K562 (cell line): ENCODE measurements around the gene TENM4.

Experiments
- ARNT ChIP-seq, 2 experiments: fragments of 450-650 bp; IDR thresholded peaks; 2 replicates each; pipeline ENCODE4 v1.6.1; 2016; ENCODE audit warnings: mild to moderate bottlenecking in 1 of 2
- LARP7 ChIP-seq: fragments of 450-650 bp; IDR thresholded peaks from 2 replicates; pipeline ENCODE4 v1.6.1; 2016
- POLR2A ChIP-seq: fragments of 450-650 bp; conservative IDR thresholded peaks from 2 replicates; pipeline ENCODE4 v1.6.1; 2016
- RNF2 ChIP-seq: sonication (generic); IDR thresholded peaks from 2 replicates; pipeline ENCODE4 v1.6.1; 2016
- YY1 ChIP-seq, 3 experiments: IDR thresholded peaks; 2 replicates each; pipeline ENCODE4 v1.6.1; 2011; ENCODE audit warnings: low read length in 2 of 3, mild to moderate bottlenecking in 2 of 3, moderate library complexity in 2 of 3, borderline replicate concordance in 1 of 3, control low read depth in 1 of 3, low read depth in 1 of 3; ENCODE audit not compliant: insufficient read depth in 3 of 3, insufficient replicate concordance in 2 of 3, control insufficient read depth in 1 of 3, insufficient read length in 1 of 3; ENCODE audit errors: extremely low read depth in 1 of 3
- ZFX ChIP-seq: sonication (generic); formaldehyde crosslinking; IDR thresholded peaks from 2 replicates; pipeline ENCODE4 v1.8.0; 2022; ENCODE audit warnings: mild to moderate bottlenecking, missing genetic modification reagents, moderate library complexity
- ZNF318 ChIP-seq, 2 experiments: fragments of 450-650 bp; IDR thresholded peaks; 2 replicates each; pipeline ENCODE4 v1.6.1; 2016; ENCODE audit warnings: mild to moderate bottlenecking in 2 of 2, borderline replicate concordance in 1 of 2, low read depth in 1 of 2, moderate library complexity in 1 of 2

DNA sequence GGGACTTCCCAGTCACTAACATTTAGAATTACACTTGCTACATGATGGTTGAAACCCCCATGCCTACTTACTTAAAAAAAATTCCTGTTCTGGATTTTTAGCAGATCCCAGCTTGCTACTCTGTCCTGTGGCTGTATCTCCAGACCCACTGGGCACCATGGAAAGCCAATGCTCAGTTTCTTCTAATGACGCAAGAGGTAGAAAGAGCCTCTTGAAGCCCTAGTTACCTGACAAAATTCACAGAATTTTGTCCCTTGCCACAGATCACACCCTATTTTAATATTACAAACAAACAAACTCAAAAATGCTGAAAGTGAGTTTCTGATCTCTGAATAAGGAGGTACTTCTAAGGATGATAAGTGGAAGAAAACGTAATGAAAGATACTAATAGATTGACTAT lies 24.3 kb upstream of the TENM4 start:
- TF ChIP-seq POLR2A (no peak), ZFX (CRISPR knock-in tag) (no peak), ZNF318 (IDR thresholded peaks at IDR 0.05; ENCODE audit: borderline replicate concordance in 1 of 2, low read depth in 1 of 2) (no peak), ARNT (IDR thresholded peaks at IDR 0.05) (no peak), YY1 (IDR thresholded peaks at IDR 0.05; ENCODE audit: borderline replicate concordance in 1 of 3, control insufficient read depth in 1 of 3, extremely low read depth in 1 of 3, insufficient read depth in 3 of 3, insufficient read length in 1 of 3, insufficient replicate concordance in 2 of 3, low read depth in 1 of 3, low read length in 2 of 3) (no peak), LARP7 (no peak), RNF2 (no peak)
